ENCODE data around the gene WFIKKN2.
"Not testable (repeated sequence)": the region's sequence is repeated elsewhere in the genome, so short reads cannot be mapped to it uniquely, and the experiment has no call there.

The WFIKKN2 gene

GRCh38 chr17:50835301-50836234 lies at the start of gene WFIKKN2:
Gene WFIKKN2, plus strand, starts transcription at chr17:50835586. Its CDS starts 352 bp downstream, at chr17:50835938.
- in situ Hi-C loops (cut with MboI; ENCODE audit: low sequenced_read_pairs): no loop called here

- in situ Hi-C loops (cut with MboI; ENCODE audit: low sequenced_read_pairs): loop anchor here (5.0 kb wide), 2 partner anchors 56 to 171 kb away; no protein-coding TSS in a partner anchor
Measured at GRCh38 chr17:50785946-50786570, 49.3 kb upstream of the WFIKKN2 start.

- in situ Hi-C loops (cut with MboI; ENCODE audit: low sequenced_read_pairs): loop anchor here (5.0 kb wide), 2 partner anchors 55 to 170 kb away; no protein-coding TSS in a partner anchor
Measured at GRCh38 chr17:50787106-50787505, 48.3 kb upstream of the WFIKKN2 start.

GRCh38 chr17:50790618-50791017 lies 44.8 kb upstream of the WFIKKN2 start:
- in situ Hi-C loops (cut with MboI; ENCODE audit: low sequenced_read_pairs): no loop called here

DNA sequence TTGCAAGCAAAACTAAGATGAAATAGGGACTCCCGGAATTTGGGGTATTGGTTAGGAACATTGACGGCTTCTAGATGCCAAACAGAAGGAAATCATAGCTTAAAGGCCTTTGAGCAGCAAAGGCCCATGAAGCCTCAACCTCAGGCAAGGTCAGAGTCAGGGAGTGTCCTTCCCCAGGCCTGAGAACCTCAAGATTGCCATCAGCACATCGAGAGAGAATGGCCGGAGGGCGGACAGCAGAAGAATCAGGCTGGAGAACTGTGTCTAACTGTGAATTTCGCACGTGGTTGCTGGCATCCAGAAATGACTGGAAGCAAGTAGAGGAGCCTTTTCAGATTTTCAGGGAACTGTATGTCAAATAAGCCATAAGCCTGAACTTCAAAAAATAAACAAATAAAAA lies 43.3 kb upstream of the WFIKKN2 start:
- in situ Hi-C loops (cut with MboI; ENCODE audit: low sequenced_read_pairs): no loop called here

DNA sequence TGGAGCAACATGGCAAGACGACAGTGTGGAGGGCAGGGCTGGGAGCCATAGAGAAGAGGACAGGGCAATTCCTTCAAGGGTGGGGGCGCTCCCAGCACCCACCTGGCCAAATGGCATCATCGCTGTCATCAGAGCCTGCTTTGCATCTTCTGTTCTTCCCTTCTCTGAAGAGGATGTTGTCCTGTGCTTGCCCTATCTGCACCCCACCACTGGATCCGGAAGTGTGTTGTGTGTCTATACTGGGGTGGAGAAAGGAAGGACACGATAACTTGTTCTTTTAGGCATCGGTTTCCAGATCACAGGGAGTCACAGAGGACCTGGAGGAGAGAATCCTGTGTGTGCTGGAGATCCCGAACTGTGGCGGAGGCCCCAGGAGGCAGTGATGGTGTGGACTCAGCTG lies 42.4 kb upstream of the WFIKKN2 start:
- in situ Hi-C loops (cut with MboI; ENCODE audit: low sequenced_read_pairs): no loop called here

DNA sequence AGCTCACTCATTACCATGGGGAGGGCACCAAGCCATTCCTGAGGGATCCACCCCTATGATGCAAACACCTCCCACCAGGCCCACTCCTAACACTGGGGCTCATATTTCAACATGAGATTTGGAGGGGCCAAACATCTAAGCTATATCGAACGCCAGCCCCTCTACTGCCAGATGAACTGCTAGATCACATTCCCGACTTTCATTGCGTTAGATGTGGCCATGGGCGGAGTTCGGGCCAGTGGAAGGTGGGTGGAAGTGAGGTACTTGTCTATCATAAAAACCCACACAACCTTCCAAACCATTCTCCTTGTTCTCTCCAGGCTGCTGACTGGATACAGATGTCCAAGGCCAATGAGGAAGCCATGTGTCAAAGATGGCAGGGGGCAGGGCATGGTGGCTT lies 41.0 kb upstream of the WFIKKN2 start:
- in situ Hi-C loops (cut with MboI; ENCODE audit: low sequenced_read_pairs): no loop called here

- in situ Hi-C loops (cut with MboI; ENCODE audit: low sequenced_read_pairs): no loop called here
Measured at GRCh38 chr17:50797135-50797810, 38.1 kb upstream of the WFIKKN2 start.

DNA sequence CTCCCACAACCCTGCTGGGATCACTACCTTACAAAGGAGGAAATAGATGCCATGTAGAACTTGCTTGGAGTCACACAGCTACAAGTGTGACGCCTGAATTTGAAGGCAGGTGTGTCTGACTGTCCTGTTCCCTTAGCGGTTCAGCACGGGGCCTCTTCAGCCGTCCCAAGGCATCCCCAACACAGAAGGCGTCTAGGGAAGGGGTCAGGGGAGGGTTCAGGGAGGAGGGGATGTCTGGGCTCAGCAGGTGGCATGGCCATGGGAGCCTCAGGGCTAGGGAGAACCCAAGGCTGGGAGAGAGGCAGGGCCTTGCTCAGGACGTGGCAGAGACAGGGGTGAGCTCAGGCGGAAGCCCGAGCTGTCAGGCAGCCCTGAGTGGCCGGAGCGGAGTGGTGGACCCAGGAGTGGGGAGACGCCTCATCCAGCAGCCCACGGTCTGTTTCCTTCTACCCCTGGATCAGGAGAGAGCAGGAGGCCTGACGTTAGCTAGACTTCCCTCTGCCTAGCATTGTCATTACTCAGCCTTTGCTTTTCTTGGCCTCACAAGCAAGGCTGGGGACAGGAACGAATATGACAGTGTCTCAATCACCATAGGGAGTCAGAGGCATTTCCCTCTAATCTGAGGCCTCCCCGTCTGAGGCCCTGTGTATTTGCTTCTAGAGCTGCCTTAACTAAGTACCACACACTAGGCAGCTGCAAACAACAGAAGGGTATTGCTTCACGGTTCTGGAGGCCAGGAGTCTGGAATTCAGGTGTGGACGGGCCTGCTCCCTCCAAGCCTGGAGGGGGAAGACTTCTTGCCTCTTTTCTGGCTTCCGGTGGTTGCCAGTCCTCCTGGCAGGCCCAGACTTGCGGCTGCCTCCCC lies 36.7 kb upstream of the WFIKKN2 start:
- in situ Hi-C loops (cut with MboI; ENCODE audit: low sequenced_read_pairs): no loop called here

GRCh38 chr17:50799582-50799981 lies 35.8 kb upstream of the WFIKKN2 start:
- in situ Hi-C loops (cut with MboI; ENCODE audit: low sequenced_read_pairs): no loop called here

DNA sequence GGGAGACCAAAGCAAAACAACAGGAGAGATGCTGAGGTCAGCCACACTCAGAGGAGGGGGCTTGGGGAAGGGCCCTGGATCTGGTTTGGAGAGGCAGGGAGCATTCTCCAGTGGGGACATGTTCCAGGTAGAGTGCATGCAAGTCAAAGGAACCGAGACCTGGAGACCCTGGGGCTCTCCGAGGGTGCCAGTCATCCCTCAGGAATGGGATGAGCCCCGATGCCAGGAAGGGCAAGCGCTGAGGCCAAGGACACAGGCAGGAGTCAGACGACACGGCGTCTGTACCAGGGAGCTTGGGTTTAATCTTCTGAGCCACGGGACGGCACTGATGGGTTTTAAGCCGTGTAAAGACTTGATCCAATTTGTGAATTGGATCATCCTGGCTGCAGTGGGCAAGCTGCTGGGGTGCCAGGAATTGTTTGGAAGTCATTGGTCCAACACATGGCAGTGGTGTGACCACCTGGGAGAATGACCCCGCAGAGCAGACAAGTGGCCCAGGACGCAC lies 35.1 kb upstream of the WFIKKN2 start:
- in situ Hi-C loops (cut with MboI; ENCODE audit: low sequenced_read_pairs): no loop called here

DNA sequence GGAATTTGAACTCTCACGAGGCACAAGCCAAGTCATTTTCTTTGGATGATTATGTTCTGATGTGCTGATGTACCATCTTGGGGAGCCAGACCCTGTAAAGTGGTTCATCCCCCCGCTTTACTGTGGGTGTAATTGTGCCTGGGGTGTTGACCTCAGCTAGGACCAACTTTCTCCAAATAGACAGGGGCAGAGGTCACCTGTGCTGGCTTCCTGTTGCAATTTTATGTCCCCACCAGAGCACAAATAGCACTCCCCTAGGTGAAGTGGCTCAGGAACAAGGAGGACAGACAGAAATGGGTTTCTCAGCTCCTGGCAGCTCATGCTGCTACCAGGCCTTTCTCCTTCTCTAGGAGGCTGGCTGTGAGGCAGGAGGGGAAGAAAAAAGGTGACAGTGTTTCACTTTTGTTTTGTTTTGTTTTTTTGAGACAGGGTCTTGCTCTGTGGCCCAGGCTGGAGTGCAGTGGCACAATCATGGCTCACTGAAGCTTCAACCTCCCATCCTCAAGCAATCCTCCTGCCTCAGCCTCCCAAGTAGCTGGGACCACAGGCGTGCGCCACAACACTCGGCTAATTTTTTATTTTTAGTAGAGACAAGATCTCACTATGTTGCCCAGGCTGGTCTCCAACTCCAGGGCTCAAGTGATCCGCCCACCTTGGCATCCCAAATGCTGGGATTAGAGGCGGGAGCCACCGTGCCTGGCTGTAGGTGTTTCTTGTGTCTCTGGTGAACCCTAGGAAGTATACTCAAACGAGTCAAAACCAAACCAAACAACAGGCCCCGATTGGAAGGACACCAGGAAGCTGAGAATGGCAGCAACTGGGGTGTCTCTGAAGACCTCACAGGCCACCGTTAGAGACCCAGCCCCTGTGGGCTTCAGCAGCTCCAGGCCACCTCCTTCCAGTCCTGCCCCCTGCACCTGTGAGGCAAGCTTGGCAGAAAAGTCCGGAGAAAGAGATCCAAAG lies 32.5 kb upstream of the WFIKKN2 start:
- in situ Hi-C loops (cut with MboI; ENCODE audit: low sequenced_read_pairs): no loop called here

DNA sequence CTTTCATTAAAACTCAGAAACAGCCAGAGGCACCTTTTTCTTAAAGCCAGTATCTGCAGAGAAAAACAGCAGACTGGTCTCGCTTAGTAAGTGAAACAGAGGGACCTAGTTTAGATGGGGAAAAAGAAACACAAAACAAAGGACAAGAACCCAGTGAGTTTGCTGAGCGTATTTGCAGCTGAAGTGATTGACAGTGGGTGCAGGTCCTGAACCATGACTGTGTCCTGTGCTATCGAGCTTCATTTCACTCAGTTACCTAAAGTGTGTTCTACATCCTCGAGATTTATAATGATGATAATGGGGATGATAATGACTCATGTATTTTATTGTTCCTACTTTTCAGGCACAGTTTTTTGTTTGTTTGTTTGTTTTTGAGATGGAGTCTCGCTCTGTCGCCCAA lies 31.7 kb upstream of the WFIKKN2 start:
- in situ Hi-C loops (cut with MboI; ENCODE audit: low sequenced_read_pairs): no loop called here

GRCh38 chr17:50804749-50805475 lies 30.5 kb upstream of the WFIKKN2 start:
- in situ Hi-C loops (cut with MboI; ENCODE audit: low sequenced_read_pairs): not testable (repeated sequence)

GRCh38 chr17:50805486-50805885 lies 29.9 kb upstream of the WFIKKN2 start:
- in situ Hi-C loops (cut with MboI; ENCODE audit: low sequenced_read_pairs): no loop called here

- in situ Hi-C loops (cut with MboI; ENCODE audit: low sequenced_read_pairs): no loop called here
Measured at GRCh38 chr17:50806141-50806643, 29.2 kb upstream of the WFIKKN2 start.

GRCh38 chr17:50807009-50807408 lies 28.4 kb upstream of the WFIKKN2 start:
- in situ Hi-C loops (cut with MboI; ENCODE audit: low sequenced_read_pairs): no loop called here

DNA sequence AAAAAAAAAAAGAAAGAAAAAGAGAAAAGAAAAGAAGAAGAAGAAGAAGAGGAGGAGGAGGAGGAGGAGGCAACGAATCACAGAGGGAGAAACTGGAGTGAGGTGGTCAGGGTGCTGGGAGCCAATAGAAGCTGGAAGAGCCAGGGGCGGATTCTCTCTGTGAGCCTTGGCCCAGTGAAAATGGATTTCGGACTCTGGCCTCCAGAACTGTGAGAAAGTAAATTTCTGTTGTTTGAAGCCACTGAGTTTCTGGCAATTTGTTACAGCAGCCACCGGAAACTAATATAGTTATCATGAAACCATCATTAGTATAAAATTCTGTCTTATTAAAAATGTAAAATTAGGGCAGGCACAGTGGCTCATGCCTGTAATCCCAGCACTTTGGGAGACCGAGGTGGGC lies 27.7 kb upstream of the WFIKKN2 start:
- in situ Hi-C loops (cut with MboI; ENCODE audit: low sequenced_read_pairs): no loop called here

All from HL-60/S4 treated with retinoic acid at 250 ng/mL for 4 days and 3 days (cell line).